Measurements from ENCODE around the gene SOX18.
A peak's percentile ranks its signal among the peaks of the same experiment; 100 is the strongest.

The SOX18 gene

DNA sequence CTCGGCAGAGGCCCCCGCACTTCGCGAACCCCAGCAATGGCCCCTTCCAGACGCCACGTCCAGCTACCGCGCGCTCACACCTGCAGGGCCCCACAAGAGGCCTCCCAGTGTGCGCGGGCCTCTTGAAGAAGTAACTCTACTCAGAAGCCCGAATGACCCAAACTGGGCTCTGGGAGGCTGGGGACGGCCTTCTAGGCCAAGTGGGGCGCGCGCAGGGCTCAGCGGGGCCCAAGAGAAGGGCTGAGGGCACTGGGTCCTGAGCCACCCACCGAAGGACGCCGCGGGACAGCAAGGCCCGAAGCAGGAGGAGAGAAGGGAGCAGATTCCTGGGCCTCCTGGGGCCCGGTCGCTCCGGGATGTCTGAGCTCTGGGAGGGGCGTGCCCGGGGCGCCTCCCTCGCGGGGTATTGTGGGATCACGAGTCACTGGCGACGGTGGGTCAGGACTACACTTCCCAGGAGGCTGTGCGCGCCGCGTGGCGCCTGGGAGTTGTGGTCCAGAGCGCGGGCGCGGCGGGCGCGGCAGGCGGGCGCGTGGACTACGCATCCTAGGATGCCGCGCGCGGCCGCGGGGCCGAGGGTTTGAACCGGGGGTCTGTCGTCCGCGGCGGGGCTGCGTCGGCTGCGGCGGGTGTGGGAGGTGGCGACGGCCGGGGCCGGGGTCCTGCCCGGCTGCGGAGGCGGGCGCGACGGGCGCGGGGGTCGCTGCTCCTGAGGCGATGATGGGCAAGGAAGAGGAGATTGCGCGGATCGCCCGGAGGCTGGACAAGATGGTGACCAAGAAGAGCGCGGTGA is 13.4 kb upstream of the SOX18 start, which contains the start of gene TCEA2:
Gene TCEA2, plus strand, starts transcription at position 603 of the 793 bp plus-strand sequence. Its CDS starts 115 bp downstream, at position 718.
- H3K4me3 ChIP-seq (ENCODE audit: low read depth, low read length): peak within 1 kb of the TSS; percentile 70
- TF ChIP-seq, protein P1, sequence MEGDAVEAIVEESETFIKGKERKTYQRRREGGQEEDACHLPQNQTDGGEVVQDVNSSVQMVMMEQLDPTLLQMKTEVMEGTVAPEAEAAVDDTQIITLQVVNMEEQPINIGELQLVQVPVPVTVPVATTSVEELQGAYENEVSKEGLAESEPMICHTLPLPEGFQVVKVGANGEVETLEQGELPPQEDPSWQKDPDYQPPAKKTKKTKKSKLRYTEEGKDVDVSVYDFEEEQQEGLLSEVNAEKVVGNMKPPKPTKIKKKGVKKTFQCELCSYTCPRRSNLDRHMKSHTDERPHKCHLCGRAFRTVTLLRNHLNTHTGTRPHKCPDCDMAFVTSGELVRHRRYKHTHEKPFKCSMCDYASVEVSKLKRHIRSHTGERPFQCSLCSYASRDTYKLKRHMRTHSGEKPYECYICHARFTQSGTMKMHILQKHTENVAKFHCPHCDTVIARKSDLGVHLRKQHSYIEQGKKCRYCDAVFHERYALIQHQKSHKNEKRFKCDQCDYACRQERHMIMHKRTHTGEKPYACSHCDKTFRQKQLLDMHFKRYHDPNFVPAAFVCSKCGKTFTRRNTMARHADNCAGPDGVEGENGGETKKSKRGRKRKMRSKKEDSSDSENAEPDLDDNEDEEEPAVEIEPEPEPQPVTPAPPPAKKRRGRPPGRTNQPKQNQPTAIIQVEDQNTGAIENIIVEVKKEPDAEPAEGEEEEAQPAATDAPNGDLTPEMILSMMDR (IDR thresholded peaks at IDR 0.05; ENCODE audit: borderline replicate concordance, insufficient read depth, low read depth, low read length): no peak

DNA sequence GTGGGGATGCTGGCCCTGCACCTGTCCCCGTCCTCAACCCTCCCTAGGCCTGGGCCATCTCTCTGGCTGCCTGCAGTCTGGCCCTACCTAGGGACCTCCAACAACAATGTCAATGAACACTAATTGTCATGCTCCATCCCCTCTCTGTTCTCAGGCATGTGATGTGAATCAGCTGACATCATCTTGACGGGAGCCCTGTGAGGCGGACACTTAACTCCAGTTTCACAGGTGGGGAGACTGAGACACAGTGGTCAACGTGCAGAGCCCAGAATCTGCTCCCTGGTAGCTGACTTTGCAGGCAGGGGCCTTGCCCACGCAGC is 12.8 kb upstream of the SOX18 start:
- TF ChIP-seq, protein P1 (IDR thresholded peaks at IDR 0.05; ENCODE audit: borderline replicate concordance, insufficient read depth, low read depth, low read length): no peak
- no peak overlapping the region for H3K4me3 ChIP-seq (ENCODE audit: low read depth, low read length)

DNA sequence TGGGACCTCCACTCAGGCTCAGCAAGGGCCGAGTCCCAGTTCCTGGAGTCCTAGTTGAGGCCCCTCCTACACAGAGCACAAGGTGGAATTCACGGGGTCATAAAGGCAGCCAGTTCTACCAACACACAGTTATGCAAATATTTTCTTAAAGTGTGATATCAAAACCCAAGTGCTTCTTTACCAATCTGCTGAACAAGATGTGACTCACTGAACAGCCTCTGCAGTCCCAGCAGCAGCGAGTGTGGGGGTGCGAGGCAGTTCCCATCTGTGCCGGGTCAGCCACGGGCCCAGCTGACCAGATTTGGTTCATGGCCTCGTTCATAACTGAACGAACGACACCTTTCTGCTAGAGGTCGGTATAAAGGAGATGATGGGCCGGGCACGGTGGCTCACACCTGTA is 9.1 kb upstream of the SOX18 start:
- H3K4me3 ChIP-seq (ENCODE audit: low read depth, low read length): no peak overlapping the region
- TF ChIP-seq, protein P1 (IDR thresholded peaks at IDR 0.05; ENCODE audit: borderline replicate concordance, insufficient read depth, low read depth, low read length): no peak

DNA sequence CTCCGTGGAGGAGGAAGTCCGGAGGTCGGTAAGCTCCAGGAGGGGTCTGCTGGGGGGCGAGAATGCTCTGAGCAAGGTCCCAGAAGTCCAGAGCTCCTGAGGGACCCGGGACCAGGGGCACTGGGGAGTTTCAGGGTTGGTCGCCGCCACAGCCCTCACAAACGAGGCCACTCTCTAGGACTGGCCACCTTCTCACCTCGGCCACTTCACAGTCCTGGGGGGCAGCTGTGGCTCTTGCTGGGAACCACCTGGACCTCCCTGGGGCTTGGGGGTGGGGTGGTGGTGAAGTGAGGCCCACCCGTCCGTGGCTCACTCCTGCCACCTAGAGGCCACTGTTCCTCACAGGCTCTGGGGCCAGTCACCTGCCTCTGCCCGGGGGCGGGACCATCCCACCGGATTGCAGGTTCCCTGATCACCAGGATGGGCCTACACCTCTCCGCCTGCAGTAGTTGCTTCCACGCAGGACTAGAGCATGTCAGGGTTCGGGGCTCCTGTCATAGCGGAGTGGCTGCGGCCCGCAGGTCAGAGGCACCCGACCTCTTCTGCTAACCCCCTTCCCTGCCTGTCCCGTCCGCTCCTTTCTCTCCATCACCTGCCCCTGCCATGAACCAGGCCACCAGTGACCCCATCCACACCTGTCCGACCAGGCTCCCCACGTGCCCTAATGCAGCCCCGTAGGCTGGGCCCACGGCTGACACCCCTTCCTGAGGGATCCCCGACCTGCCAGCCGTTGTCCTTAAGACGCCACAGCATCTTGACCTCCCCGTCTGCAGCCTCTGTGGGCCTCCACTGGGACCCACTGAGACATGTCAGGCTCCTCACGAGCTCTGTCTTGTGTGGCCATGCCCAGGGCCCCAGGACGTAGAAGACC is 8.4 kb upstream of the SOX18 start:
- no peak overlapping the region for H3K4me3 ChIP-seq (ENCODE audit: low read depth, low read length)
- TF ChIP-seq, protein P1 (IDR thresholded peaks at IDR 0.05; ENCODE audit: borderline replicate concordance, insufficient read depth, low read depth, low read length): peak; percentile 95

DNA sequence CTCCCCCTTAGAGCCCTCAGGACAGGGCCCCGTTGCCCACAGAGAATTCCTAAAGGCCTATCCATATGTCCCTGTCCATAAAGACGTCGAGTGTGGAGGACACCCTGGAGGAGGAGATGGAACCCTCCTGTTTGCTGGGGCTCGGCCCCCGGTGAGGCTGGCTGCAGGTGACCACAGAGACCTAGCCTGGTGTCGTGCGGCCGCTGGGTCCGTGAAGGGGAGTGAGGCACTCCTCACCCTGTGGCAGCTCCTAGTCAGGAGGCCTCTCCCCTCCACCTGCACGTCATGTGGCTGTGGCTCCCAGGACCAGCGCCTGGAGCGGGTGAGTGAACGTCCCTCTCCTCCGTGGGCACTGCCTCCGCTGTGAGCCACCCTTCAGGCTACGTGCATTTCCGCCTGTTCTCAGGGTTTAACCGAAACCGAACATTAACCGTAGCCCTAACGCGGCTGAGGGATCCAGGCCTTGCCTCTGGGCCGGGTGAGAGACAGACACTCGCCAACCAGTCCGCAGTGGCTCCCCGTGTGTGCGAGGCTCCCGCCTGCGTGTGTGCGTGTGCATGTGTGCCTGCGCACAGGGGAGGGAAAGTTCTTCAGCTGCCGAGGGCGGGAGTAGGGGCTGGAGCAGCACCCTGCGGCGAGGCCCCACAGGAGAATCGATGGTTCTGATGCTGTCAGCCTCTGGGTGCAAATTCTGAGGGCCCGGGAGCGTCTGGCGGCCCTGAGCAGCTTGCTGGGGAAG is 7.6 kb upstream of the SOX18 start:
- no peak overlapping the region for H3K4me3 ChIP-seq (ENCODE audit: low read depth, low read length)
- TF ChIP-seq, protein P1 (IDR thresholded peaks at IDR 0.05; ENCODE audit: borderline replicate concordance, insufficient read depth, low read depth, low read length): no peak

DNA sequence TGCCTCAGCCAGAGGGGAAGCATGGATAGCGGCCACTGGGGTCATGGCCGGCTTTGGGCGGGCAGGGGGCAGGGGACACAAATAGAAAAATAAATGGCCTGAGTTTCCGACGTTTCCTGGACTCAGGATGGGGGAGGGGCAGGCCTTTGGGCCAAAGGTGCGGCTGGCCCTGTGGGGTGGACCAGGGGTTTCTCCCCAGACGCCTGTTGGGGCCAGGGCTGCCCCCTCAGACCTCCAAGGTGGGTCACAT is 7.1 kb upstream of the SOX18 start:
- TF ChIP-seq, protein P1 (IDR thresholded peaks at IDR 0.05; ENCODE audit: borderline replicate concordance, insufficient read depth, low read depth, low read length): no peak
- H3K4me3 ChIP-seq (ENCODE audit: low read depth, low read length): no peak overlapping the region
